Common myeloid progenitor, CD34-positive (primary cell): Measurements from ENCODE around the gene DAAM2.

Experiments
- CTCF ChIA-PET: fragments of 350-600 bp; sonication (Branson Sonifier 250); formaldehyde crosslinking; loops from one replicate; lab custom pipeline; 2021; ENCODE audit warnings: antibody characterized with exemption; lab: Charles Lee
- POLR2A ChIA-PET: fragments of 350-600 bp; sonication (Branson Sonifier 250); formaldehyde crosslinking; loops from one replicate; lab custom pipeline; 2021; ENCODE audit warnings: antibody characterized with exemption; lab: Charles Lee
- DNase-seq, 3 donors: peaks; one replicate each; pipeline versions ENCODE4 v3.0.0 to v3.0.0-alpha.2; 2013
- H3K27ac ChIP-seq, 2 experiments: 1 replicate in 1 of 2; 2 replicates in 1 of 2; pipeline ENCODE4 v1.7.0; 2013; ENCODE audit warnings: inconsistent platforms in 2 of 2, low read length in 2 of 2, mild to moderate bottlenecking in 2 of 2, low read depth in 1 of 2, moderate library complexity in 1 of 2; ENCODE audit not compliant: severe bottlenecking in 2 of 2, insufficient read depth in 1 of 2, poor library complexity in 1 of 2
- H3K27me3 ChIP-seq, 5 experiments: replicated peaks in 2 of 5; 1 replicate in 3 of 5; 2 replicates in 2 of 5; pipeline versions ENCODE4 v1.6.1 to v1.7.0; 2013; ENCODE audit warnings: low read length in 4 of 5, mild to moderate bottlenecking in 2 of 5, moderate library complexity in 2 of 5, inconsistent platforms in 1 of 5; ENCODE audit not compliant: insufficient read depth in 5 of 5, control insufficient read depth in 4 of 5
- H3K36me3 ChIP-seq, 4 experiments: 1 replicate in 2 of 4; 2 replicates in 2 of 4; pipeline versions ENCODE4 v1.6.1 to v1.7.0; 2013; ENCODE audit warnings: low read length in 3 of 4, control low read depth in 1 of 4, mild to moderate bottlenecking in 1 of 4; ENCODE audit not compliant: control insufficient read depth in 4 of 4, insufficient read depth in 4 of 4
- H3K4me1 ChIP-seq, 4 experiments: 1 replicate in 3 of 4; 2 replicates in 1 of 4; pipeline versions ENCODE4 v1.6.1 to v1.7.1; 2013; ENCODE audit warnings: low read length in 3 of 4, mild to moderate bottlenecking in 3 of 4, control low read depth in 1 of 4, inconsistent platforms in 1 of 4, moderate library complexity in 1 of 4; ENCODE audit not compliant: control insufficient read depth in 4 of 4, insufficient read depth in 4 of 4; ENCODE audit errors: control extremely low read depth in 1 of 4
- H3K4me3 ChIP-seq, 7 experiments: 1 replicate in 4 of 7; 2 replicates in 3 of 7; pipeline versions ENCODE4 v1.5.1 to v1.7.0; 2013; ENCODE audit warnings: mild to moderate bottlenecking in 7 of 7, low read length in 6 of 7, moderate library complexity in 6 of 7, inconsistent platforms in 2 of 7, low read depth in 2 of 7, control low read depth in 1 of 7; ENCODE audit not compliant: insufficient read depth in 4 of 7, control insufficient read depth in 1 of 7; ENCODE audit errors: extremely low read depth in 1 of 7
- H3K9me3 ChIP-seq, 5 experiments: 1 replicate in 4 of 5; 2 replicates in 1 of 5; pipeline versions ENCODE4 v1.6.1 to v1.7.1; 2013; ENCODE audit warnings: low read length in 4 of 5, mild to moderate bottlenecking in 2 of 5, inconsistent platforms in 1 of 5, low read depth in 1 of 5, moderate library complexity in 1 of 5; ENCODE audit not compliant: control insufficient read depth in 4 of 5, insufficient read depth in 2 of 5; ENCODE audit errors: control extremely low read depth in 1 of 5
- WGBS: methylation state at CpG from one replicate; pipeline ENCODE4 v1.1.5; 2013; ENCODE audit not compliant: insufficient coverage; 5-methylcytosine and 5-hydroxymethylcytosine counted together

DAAM2 gene

GRCh38 chr6:39843305-39844020 lies 51.3 kb downstream of the DAAM2 start:
- ChIA-PET CTCF (interaction anchor here (0.9 kb wide), 1 partner anchor 11 kb away, joined by 3 read pairs; no protein-coding TSS in a partner anchor), POLR2A (no interaction called here)
- Histone ChIP-seq H3K4me1 (peaks cover 0 to 3% (median 0%) of the 10 kb centered on the region in 4 experiments), H3K27me3 (peaks cover 0 to 37% (median 6%) of the 10 kb centered on the region in 5 experiments), H3K27ac (no peak overlapping the region), H3K9me3 (no peaks in the 10 kb centered on the region), H3K36me3 (no peaks in the 10 kb centered on the region), H3K4me3 (no peak overlapping the region)
- WGBS, result 91% methylated on average over 12 of the region's 12 CpGs
- DNase-seq, result no peak

- ChIA-PET POLR2A (no interaction called here), CTCF (no interaction called here)
- Histone ChIP-seq H3K9me3 (no peaks in the 10 kb centered on the region), H3K27ac (no peak overlapping the region), H3K27me3 (peaks cover 0 to 25% (median 2%) of the 10 kb centered on the region in 5 experiments), H3K36me3 (no peaks in the 10 kb centered on the region), H3K4me3 (no peak overlapping the region), H3K4me1 (peaks cover 0 to 3% (median 0%) of the 10 kb centered on the region in 4 experiments)
- no peak for DNase-seq
- WGBS, result 88% methylated on average over 1 of the region's 1 CpG
Observed at GRCh38 chr6:39844866-39845265, 52.7 kb downstream of the DAAM2 start.

- H3K27ac ChIP-seq, result no peak overlapping the region
- H3K27me3 ChIP-seq, result peaks cover 0 to 17% (median 2%) of the 10 kb centered on the region in 5 experiments
- 87% methylated on average over 8 of the region's 10 CpGs for WGBS
- no peaks in the 10 kb centered on the region for H3K9me3 ChIP-seq
- H3K4me1 ChIP-seq, result no peaks in the 10 kb centered on the region
- no peaks in the 10 kb centered on the region for H3K36me3 ChIP-seq
- no peak overlapping the region for H3K4me3 ChIP-seq
- POLR2A ChIA-PET, result no interaction called here
- no peak for DNase-seq
- CTCF ChIA-PET, result no interaction called here
Observed at GRCh38 chr6:39847221-39847620, 55.0 kb downstream of the DAAM2 start.

- DNase-seq, result no peak
- Histone ChIP-seq H3K4me3 (no peak overlapping the region), H3K4me1 (no peaks in the 10 kb centered on the region)
Observed at GRCh38 chr6:39848171-39848570, 56.0 kb downstream of the DAAM2 start.

GRCh38 chr6:39849228-39849627 lies 57.1 kb downstream of the DAAM2 start:
- Histone ChIP-seq H3K36me3 (no peaks in the 10 kb centered on the region), H3K4me1 (no peaks in the 10 kb centered on the region), H3K4me3 (no peak overlapping the region), H3K9me3 (no peaks in the 10 kb centered on the region), H3K27me3 (peaks cover 0 to 17% (median 0%) of the 10 kb centered on the region in 5 experiments), H3K27ac (no peak overlapping the region)
- DNase-seq, result no peak
- WGBS, result no CpG with 5 or more reads among the region's 3 CpGs
- CTCF ChIA-PET, result no interaction called here
- POLR2A ChIA-PET, result no interaction called here

More at GRCh38 chr6:39848171-39848570, 56.0 kb downstream of the DAAM2 start:
- peaks cover 0 to 17% (median 2%) of the 10 kb centered on the region in 5 experiments for H3K27me3 ChIP-seq
- no peaks in the 10 kb centered on the region for H3K9me3 ChIP-seq
- CTCF ChIA-PET, result no interaction called here
- POLR2A ChIA-PET, result no interaction called here
- H3K36me3 ChIP-seq, result no peaks in the 10 kb centered on the region
- H3K27ac ChIP-seq, result no peak overlapping the region
- WGBS, result 8% methylated on average over 2 of the region's 4 CpGs

GRCh38 chr6:39849764-39850163 lies 57.6 kb downstream of the DAAM2 start:
- ChIA-PET CTCF (interaction anchor here (1.4 kb wide), 1 partner anchor 17 kb away, joined by 5 read pairs; no protein-coding TSS in a partner anchor), POLR2A (no interaction called here)
- no peaks in the 10 kb centered on the region for H3K36me3 ChIP-seq
- WGBS, result 95% methylated on average over 6 of the region's 6 CpGs
- H3K4me3 ChIP-seq, result no peak overlapping the region
- peaks cover 0 to 17% (median 0%) of the 10 kb centered on the region in 5 experiments for H3K27me3 ChIP-seq
- no peak overlapping the region for H3K27ac ChIP-seq
- H3K4me1 ChIP-seq, result no peaks in the 10 kb centered on the region
- DNase-seq, result no peak
- H3K9me3 ChIP-seq, result no peaks in the 10 kb centered on the region

GRCh38 chr6:39850736-39851297 lies 58.6 kb downstream of the DAAM2 start:
- ChIA-PET CTCF (interaction anchor here (1.4 kb wide), 1 partner anchor 16 kb away, joined by 5 read pairs; no protein-coding TSS in a partner anchor), POLR2A (no interaction called here)
- Histone ChIP-seq H3K36me3 (no peaks in the 10 kb centered on the region), H3K27ac (no peak overlapping the region), H3K4me1 (no peaks in the 10 kb centered on the region), H3K27me3 (peaks cover 0 to 17% (median 0%) of the 10 kb centered on the region in 5 experiments), H3K9me3 (no peaks in the 10 kb centered on the region), H3K4me3 (no peak overlapping the region)
- 88% methylated on average over 2 of the region's 2 CpGs for WGBS
- no peak for DNase-seq
